ENCODE measurements around the gene CD300LD.

Gene CD300LD

DNA sequence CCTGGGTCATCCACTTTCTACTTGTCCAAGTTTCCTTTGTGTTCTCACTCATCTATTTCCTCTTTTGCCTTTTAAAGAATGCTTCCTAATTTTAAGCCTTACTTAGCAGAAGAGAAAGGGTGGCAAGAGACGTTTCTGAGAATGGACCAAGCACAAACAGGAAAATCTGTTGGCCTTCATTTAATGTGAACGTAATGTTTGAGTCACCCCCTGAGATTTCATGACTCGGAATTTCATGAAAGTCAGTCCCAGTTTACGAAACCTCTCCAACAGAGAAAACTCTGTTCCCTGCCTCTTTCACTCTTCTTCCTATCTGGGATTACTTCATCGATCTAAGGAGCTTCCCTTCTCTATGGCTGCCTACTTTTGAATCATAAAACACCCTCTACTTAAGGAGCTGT, 31.6 kb upstream of the CD300LD start, which contains the start of gene CD300E:
Gene CD300E, minus strand, starts transcription at position 46 of the 401 bp plus-strand sequence. CDS start 117 bp downstream, outside the sequence.
- TF ChIP-seq CTCF (IDR thresholded peaks at IDR 0.05; ENCODE audit: borderline replicate concordance, control extremely low read depth, extremely low read depth, insufficient read depth, missing control alignments) = no peak
- in situ Hi-C loops (cut with MboI; ENCODE audit: low sequenced_read_pairs, unreplicated experiment) = no loop called here

DNA sequence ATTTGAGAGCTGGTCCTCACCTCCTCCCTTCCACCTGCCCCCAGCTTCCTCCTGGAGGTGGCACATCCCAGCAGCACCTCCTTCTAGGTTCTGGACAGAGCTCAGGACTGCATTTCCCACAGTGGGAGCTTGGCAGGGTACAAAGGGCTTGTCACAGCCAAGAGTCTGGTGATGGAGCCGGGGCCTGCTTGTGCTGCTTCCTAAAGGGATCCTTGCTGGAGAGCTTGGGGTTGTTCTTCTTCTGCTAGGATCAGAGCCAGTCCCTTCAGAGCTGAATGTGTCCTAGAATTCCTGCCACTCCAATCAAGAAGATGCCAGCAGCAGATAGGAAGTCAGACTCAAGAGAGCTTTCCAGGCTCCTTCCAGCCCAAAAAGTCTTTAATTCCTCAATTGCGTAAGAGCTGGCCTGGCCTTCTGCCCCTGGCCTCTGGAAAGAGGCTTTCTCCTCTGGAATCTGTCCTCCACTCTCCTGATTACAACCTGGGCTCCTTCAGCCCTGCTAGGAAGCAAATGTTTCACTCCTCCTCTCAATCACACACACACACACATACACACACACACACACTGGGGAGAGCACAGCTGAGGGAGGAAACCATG, 27.1 kb upstream of the CD300LD start:
- no peak for TF ChIP-seq CTCF (IDR thresholded peaks at IDR 0.05; ENCODE audit: borderline replicate concordance, control extremely low read depth, extremely low read depth, insufficient read depth, missing control alignments)
- no peak for DNase-seq (ENCODE audit: low spot score)

More for the DNA sequence above, 31.6 kb upstream of the CD300LD start, which contains the start of gene CD300E:
- no peak for DNase-seq (ENCODE audit: low spot score)

GRCh38 chr17:74618451-74618850, 26.4 kb upstream of the CD300LD start:
- no peak for TF ChIP-seq CTCF (IDR thresholded peaks at IDR 0.05; ENCODE audit: borderline replicate concordance, control extremely low read depth, extremely low read depth, insufficient read depth, missing control alignments)
- in situ Hi-C loops (cut with MboI; ENCODE audit: low sequenced_read_pairs, unreplicated experiment) = no loop called here
- DNase-seq (ENCODE audit: low spot score) = no peak

More for the DNA sequence above, 27.1 kb upstream of the CD300LD start:
- in situ Hi-C loops (cut with MboI; ENCODE audit: low sequenced_read_pairs, unreplicated experiment) = no loop called here

- no peak for DNase-seq (ENCODE audit: low spot score)
- no peak for TF ChIP-seq CTCF (IDR thresholded peaks at IDR 0.05; ENCODE audit: borderline replicate concordance, control extremely low read depth, extremely low read depth, insufficient read depth, missing control alignments)
- in situ Hi-C loops (cut with MboI; ENCODE audit: low sequenced_read_pairs, unreplicated experiment) = no loop called here
Observed at GRCh38 chr17:74616696-74617095, 24.6 kb upstream of the CD300LD start.

DNA sequence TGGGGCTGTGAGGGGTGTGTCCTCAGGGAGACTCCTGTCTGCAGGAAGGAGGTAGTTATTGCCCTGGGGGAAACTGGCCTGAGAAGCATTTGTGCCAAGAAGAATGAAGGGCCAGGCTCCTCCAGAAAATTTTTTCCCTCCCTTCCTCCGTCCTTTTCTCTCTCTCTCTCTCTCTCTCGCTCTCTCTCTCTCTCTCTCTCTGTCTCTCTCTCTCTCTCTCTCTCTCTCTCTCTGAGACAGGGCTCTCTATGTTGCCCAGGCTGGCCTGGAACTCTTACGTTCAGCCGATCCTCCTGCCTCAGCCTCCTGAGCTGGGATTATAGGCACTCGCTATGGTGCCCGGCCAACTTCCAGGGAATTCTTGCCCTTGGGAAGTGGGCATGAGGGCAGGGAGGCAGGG, 20.0 kb upstream of the CD300LD start:
- no peak for TF ChIP-seq CTCF (IDR thresholded peaks at IDR 0.05; ENCODE audit: borderline replicate concordance, control extremely low read depth, extremely low read depth, insufficient read depth, missing control alignments)

DNA sequence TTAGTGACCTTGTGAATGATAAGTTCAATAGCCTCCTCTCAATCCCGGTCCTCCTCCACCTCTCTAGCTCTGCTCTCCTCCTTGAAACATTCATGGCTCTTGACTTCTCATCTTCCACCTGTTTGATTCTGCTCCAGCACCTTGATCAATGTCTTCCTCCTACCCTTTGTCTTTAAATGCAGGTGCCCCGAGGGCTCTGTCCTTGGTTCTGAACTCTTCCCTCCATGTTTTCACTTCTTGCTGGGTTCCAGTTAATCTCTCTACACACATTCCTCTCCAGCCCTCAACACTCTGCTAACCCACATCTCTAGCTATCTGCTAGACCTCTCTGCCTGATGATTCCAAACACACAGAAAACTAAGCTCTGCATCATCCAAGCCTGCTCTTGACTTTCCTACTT, 18.0 kb upstream of the CD300LD start:
- no peak for TF ChIP-seq CTCF (IDR thresholded peaks at IDR 0.05; ENCODE audit: borderline replicate concordance, control extremely low read depth, extremely low read depth, insufficient read depth, missing control alignments)
- DNase-seq (ENCODE audit: low spot score) = no peak
- in situ Hi-C loops (cut with MboI; ENCODE audit: low sequenced_read_pairs, unreplicated experiment) = no loop called here

More for the DNA sequence above, 20.0 kb upstream of the CD300LD start:
- no peak for DNase-seq (ENCODE audit: low spot score)
- in situ Hi-C loops (cut with MboI; ENCODE audit: low sequenced_read_pairs, unreplicated experiment) = no loop called here

Data from GM13976 (cell line).